ENCODE data around the gene LRMDA.
"Not testable (repeated sequence)": the region's sequence is repeated elsewhere in the genome, so short reads cannot be mapped to it uniquely, and the experiment has no call there.

LRMDA gene

GRCh38 chr10:76136961-76137360, 705.5 kb downstream of the LRMDA start:
- no peak for DNase-seq
- H3K4me3 ChIP-seq (ENCODE audit: low read depth, low read length) = no peak overlapping the region
- H3K36me3 ChIP-seq = no peaks in the 10 kb centered on the region
- no peaks in the 10 kb centered on the region for H3K27me3 ChIP-seq (ENCODE audit: insufficient read depth, low read depth, severe bottlenecking)
- no peak overlapping the region for H3K27ac ChIP-seq
- no peak for TF ChIP-seq CTCF (IDR thresholded peaks at IDR 0.05; ENCODE audit: low read depth, low read length)
- H3K9me3 ChIP-seq (ENCODE audit: severe bottlenecking) = no peaks in the 10 kb centered on the region

DNA sequence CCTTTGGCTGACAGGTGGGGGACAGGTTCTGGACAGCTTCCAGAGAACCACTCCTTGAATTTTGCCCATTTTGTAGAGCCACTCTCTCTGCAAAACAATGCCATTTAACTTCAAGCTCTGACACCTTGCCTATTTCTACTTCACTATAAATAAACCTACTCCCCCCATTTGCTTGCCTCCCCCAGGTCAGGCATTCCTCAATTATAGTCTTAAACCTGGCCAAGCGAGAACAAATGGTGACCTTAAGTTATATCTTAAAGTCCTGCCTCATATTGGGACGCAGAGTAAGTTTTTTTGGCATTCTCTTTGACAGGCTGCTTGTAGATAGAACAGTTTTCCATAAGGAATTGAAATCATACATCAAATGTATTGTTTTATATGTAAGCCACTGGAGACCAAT, 706.9 kb downstream of the LRMDA start:
- Histone ChIP-seq H3K36me3 (no peaks in the 10 kb centered on the region), H3K4me3 (ENCODE audit: low read depth, low read length) (no peak overlapping the region), H3K9me3 (ENCODE audit: severe bottlenecking) (no peaks in the 10 kb centered on the region), H3K27ac (no peak overlapping the region), H3K27me3 (ENCODE audit: insufficient read depth, low read depth, severe bottlenecking) (no peaks in the 10 kb centered on the region)
- DNase-seq = no peak
- no peak for TF ChIP-seq CTCF (IDR thresholded peaks at IDR 0.05; ENCODE audit: low read depth, low read length)

DNA sequence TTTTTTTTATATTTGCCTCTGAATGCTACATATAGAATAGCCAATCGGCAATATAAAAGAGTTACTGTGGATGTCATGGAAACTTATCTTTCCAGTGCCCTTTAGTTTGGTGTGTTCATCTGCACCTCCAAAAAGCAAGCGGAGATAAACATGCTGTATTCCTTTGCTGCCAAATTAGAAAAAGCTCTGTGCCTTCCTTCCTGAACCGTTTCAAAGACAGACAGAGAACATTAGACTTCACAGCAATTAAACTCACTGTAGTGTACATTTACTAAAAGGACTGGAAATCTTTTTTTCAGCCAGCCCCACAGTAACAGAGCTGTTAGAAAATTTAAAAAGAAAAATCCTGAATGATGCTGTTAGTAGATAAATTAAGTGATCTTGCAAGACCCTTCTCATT, 707.5 kb downstream of the LRMDA start:
- H3K9me3 ChIP-seq (ENCODE audit: severe bottlenecking) = peaks cover 5% of the 10 kb centered on the region
- DNase-seq = no peak
- no peak for TF ChIP-seq CTCF (IDR thresholded peaks at IDR 0.05; ENCODE audit: low read depth, low read length)

GRCh38 chr10:76139431-76139830, 708.0 kb downstream of the LRMDA start:
- no peak for TF ChIP-seq CTCF (IDR thresholded peaks at IDR 0.05; ENCODE audit: low read depth, low read length)
- no peak overlapping the region for H3K4me3 ChIP-seq (ENCODE audit: low read depth, low read length)
- H3K27me3 ChIP-seq (ENCODE audit: insufficient read depth, low read depth, severe bottlenecking) = no peaks in the 10 kb centered on the region
- H3K27ac ChIP-seq = no peak overlapping the region
- no peak for DNase-seq
- H3K36me3 ChIP-seq = no peaks in the 10 kb centered on the region
- H3K9me3 ChIP-seq (ENCODE audit: severe bottlenecking) = peaks cover 6% of the 10 kb centered on the region

More for the DNA sequence above, 707.5 kb downstream of the LRMDA start:
- no peaks in the 10 kb centered on the region for H3K27me3 ChIP-seq (ENCODE audit: insufficient read depth, low read depth, severe bottlenecking)
- H3K27ac ChIP-seq = no peak overlapping the region
- H3K36me3 ChIP-seq = no peaks in the 10 kb centered on the region
- H3K4me3 ChIP-seq (ENCODE audit: low read depth, low read length) = no peak overlapping the region

DNA sequence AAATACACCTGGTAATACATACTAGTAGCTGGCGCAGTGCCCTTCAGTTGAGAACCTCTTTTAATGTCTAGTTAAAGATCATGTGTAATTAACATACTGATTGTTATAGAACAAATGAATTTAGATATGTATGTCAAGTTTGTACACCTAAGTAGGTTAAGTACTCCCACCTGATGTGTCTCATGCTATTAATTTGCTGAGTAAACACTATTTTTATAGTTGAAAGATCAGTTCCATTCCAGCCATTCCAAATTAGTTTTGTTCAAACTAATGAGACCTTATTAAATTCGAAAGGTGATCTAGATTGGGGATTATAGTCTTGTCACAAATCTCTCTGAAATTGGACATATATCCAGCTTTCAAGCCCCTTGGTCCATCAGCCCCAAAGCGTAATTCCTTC, 710.0 kb downstream of the LRMDA start:
- Histone ChIP-seq H3K9me3 (ENCODE audit: severe bottlenecking) (peaks cover 6% of the 10 kb centered on the region), H3K27me3 (ENCODE audit: insufficient read depth, low read depth, severe bottlenecking) (no peaks in the 10 kb centered on the region), H3K4me3 (ENCODE audit: low read depth, low read length) (no peak overlapping the region), H3K36me3 (no peaks in the 10 kb centered on the region), H3K27ac (no peak overlapping the region)
- no peak for TF ChIP-seq CTCF (IDR thresholded peaks at IDR 0.05; ENCODE audit: low read depth, low read length)
- no peak for DNase-seq

- not testable (repeated sequence) for H3K36me3 ChIP-seq; H3K27me3 ChIP-seq (ENCODE audit: insufficient read depth, low read depth, severe bottlenecking); H3K4me3 ChIP-seq (ENCODE audit: low read depth, low read length); DNase-seq; H3K27ac ChIP-seq
- peaks cover 18% of the 10 kb centered on the region for H3K9me3 ChIP-seq (ENCODE audit: severe bottlenecking)
Measured at GRCh38 chr10:76148217-76148616, 716.8 kb downstream of the LRMDA start.

Measured in WERI-Rb-1 (cell line).